Measurements from ENCODE around the gene PRKCE. TPM values are rescaled to one million over a fixed set of nuclear protein-coding genes. Genes with fewer than 3 reads are reported as not detected.

Gene PRKCE
- total RNA-seq, 1 experiment from 2014 or later, result 14.8 TPM

GRCh38 chr2:45602624-45603023, 48.9 kb upstream of the PRKCE start (continued):
- TF ChIP-seq YY1 (IDR thresholded peaks at IDR 0.05; ENCODE audit: extremely low read depth, insufficient replicate concordance, low read depth, low read length), result no peak

- H3K36me3 ChIP-seq (ENCODE audit: control insufficient read depth in 1 of 2, insufficient read depth in 2 of 2, low read length in 2 of 2), result peaks cover 17 to 18% of the 10 kb centered on the region in 2 experiments; a peak in 2 of 4 replicates
- no peaks in the 10 kb centered on the region for H3K9me3 ChIP-seq (ENCODE audit: control insufficient read depth in 1 of 2, insufficient read depth in 1 of 2, low read depth in 1 of 2, low read length in 2 of 2)
- no peak overlapping the region for H3K4me3 ChIP-seq (replicated peaks in 1 of 2; ENCODE audit: low read depth in 1 of 2, low read length in 2 of 2)
- H3K4me2 ChIP-seq (ENCODE audit: low read length), result no peak overlapping the region
- peaks cover 58% of the 10 kb centered on the region for H3K79me2 ChIP-seq (ENCODE audit: insufficient read depth, low read length)
- CTCF ChIA-PET, result no interaction called here
- no peak for ATAC-seq
- no peaks in the 10 kb centered on the region for H3K9me2 ChIP-seq (ENCODE audit: insufficient read depth)
- POLR2A ChIA-PET, result no interaction called here
- BruUV-seq (replicated peaks), result no TSS peak
- TF ChIP-seq SRF (IDR thresholded peaks at IDR 0.05; ENCODE audit: low read depth), result no peak
- TF ChIP-seq ATF3 (IDR thresholded peaks at IDR 0.05), result no peak
- no peak for TF ChIP-seq SIN3A (IDR thresholded peaks at IDR 0.05; ENCODE audit: low read depth)
- TF ChIP-seq MAX (IDR thresholded peaks at IDR 0.05), result no peak
- TF ChIP-seq POLR2AphosphoS5 (IDR thresholded peaks at IDR 0.05; ENCODE audit: low read depth, low read length), result no peak
- no peak for TF ChIP-seq EGR1 (IDR thresholded peaks at IDR 0.05; ENCODE audit: low read depth)
- TF ChIP-seq CTCF (IDR thresholded peaks at IDR 0.05 in 2 of 3, conservative IDR thresholded peaks at IDR 0.05 in 1 of 3; ENCODE audit: borderline replicate concordance in 1 of 3, insufficient read depth in 1 of 3, low read depth in 2 of 3, low read length in 2 of 3), result no peak
- no peak for TF ChIP-seq FOSL1 (IDR thresholded peaks at IDR 0.05; ENCODE audit: low read depth)
- no peak for TF ChIP-seq SP1 (IDR thresholded peaks at IDR 0.05; ENCODE audit: low read depth)
- TF ChIP-seq CBX3 (IDR thresholded peaks at IDR 0.05; ENCODE audit: low read depth), result no peak
- no peak for TF ChIP-seq ZFX (IDR thresholded peaks at IDR 0.05)
- RAD21 ChIA-PET (ENCODE audit: low non-redundant PET in 1 of 2, low total read pairs in 2 of 2, uncharacterized antibody in 2 of 2, unreplicated experiment in 2 of 2), result no interaction called here
- H3K27me3 ChIP-seq (ENCODE audit: insufficient read depth, low read length), result no peaks in the 10 kb centered on the region
- intact Hi-C loops (cut with micrococcal nuclease), result no loop called here
- no peaks in the 10 kb centered on the region for H4K20me1 ChIP-seq (ENCODE audit: insufficient read depth)
- H3K4me1 ChIP-seq (ENCODE audit: control insufficient read depth in 1 of 2, insufficient read depth in 2 of 2, low read length in 2 of 2), result peaks cover 3 to 21% of the 10 kb centered on the region in 2 experiments; a peak in 3 of 4 replicates
- no peak for DNase-seq (ENCODE audit: low read depth, low spot score)
- no peak overlapping the region for H3K9ac ChIP-seq (ENCODE audit: low read length)
- no peak overlapping the region for H2AFZ ChIP-seq (ENCODE audit: low read depth, low read length, poor library complexity, severe bottlenecking)
- no peak overlapping the region for H3K27ac ChIP-seq (ENCODE audit: low read depth, low read length)
Observed at GRCh38 chr2:45605116-45605515, 46.4 kb upstream of the PRKCE start.
